ENCODE results near the gene ISG15. TPM values are rescaled to one million over a fixed set of nuclear protein-coding genes. Genes with fewer than 3 reads are reported as not detected.

Gene ISG15
- total RNA-seq, 2 experiments from 2014 or later: 94.5 to 102 TPM

GRCh38 chr1:1003618-1004419, 9.5 kb upstream of the ISG15 start:
- POLR2A ChIA-PET: interaction anchor here (0.7 to 1.6 kb wide), 2 partner anchors 10 to 51 kb away, joined by 3 read pairs; partner anchors contain the start of gene ISG15

GRCh38 chr1:1004420-1004779, 8.9 kb upstream of the ISG15 start:
- H3K27ac Mint-ChIP-seq: no peak overlapping the region
- no peak for ATAC-seq
- POLR2A ChIA-PET: interaction anchor here (1.6 kb wide), 1 partner anchor 9 kb away, joined by 3 read pairs; the partner anchor contains the start of gene ISG15
- DNase-seq: no peak
- peaks cover 34% of the 10 kb centered on the region for H3K27me3 Mint-ChIP-seq
- H3K4me3 Mint-ChIP-seq: no peak overlapping the region
- intact Hi-C loops (cut with micrococcal nuclease): no loop called here
- H3K9me3 Mint-ChIP-seq: peaks cover 2% of the 10 kb centered on the region
- peaks cover 15% of the 10 kb centered on the region for H3K4me1 Mint-ChIP-seq (ENCODE audit: low read depth)
- no peak for TF ChIP-seq CTCF (IDR thresholded peaks at IDR 0.05)
- CTCF ChIA-PET: interaction anchor here (1.4 to 5.0 kb wide), 3 partner anchors 11 to 118 kb away, joined by 3 to 37 read pairs (median 29); no protein-coding TSS in a partner anchor
- H3K36me3 Mint-ChIP-seq (ENCODE audit: low read depth): peaks cover 2% of the 10 kb centered on the region

More at GRCh38 chr1:1003618-1004419, 9.5 kb upstream of the ISG15 start:
- ATAC-seq (no peak), DNase-seq (no peak)
- peaks cover 2% of the 10 kb centered on the region for H3K36me3 Mint-ChIP-seq (ENCODE audit: low read depth)
- CTCF ChIA-PET: interaction anchor here (1.4 to 5.0 kb wide), 5 partner anchors 11 to 119 kb away, joined by 3 to 37 read pairs (median 22); no protein-coding TSS in a partner anchor
- no peak overlapping the region for H3K4me3 Mint-ChIP-seq
- no peak for TF ChIP-seq CTCF (IDR thresholded peaks at IDR 0.05)
- no peaks in the 10 kb centered on the region for H3K9me3 Mint-ChIP-seq
- no peak overlapping the region for H3K27ac Mint-ChIP-seq
- H3K4me1 Mint-ChIP-seq (ENCODE audit: low read depth): peaks cover 13% of the 10 kb centered on the region
- peaks cover 34% of the 10 kb centered on the region for H3K27me3 Mint-ChIP-seq
- intact Hi-C loops (cut with micrococcal nuclease): no loop called here

- CTCF ChIA-PET: interaction anchor here (4.2 to 5.0 kb wide), 2 partner anchors 12 to 21 kb away, joined by 29 to 37 read pairs; no protein-coding TSS in a partner anchor
- no peak overlapping the region for H3K4me3 Mint-ChIP-seq
- POLR2A ChIA-PET: interaction anchor here (0.6 to 1.6 kb wide), 3 partner anchors 9 kb away, joined by 3 read pairs; partner anchors contain the start of gene ISG15
- peaks cover 2% of the 10 kb centered on the region for H3K9me3 Mint-ChIP-seq
- ATAC-seq (peak; percentile 17), DNase-seq (peak; percentile 53)
- no peak overlapping the region for H3K27ac Mint-ChIP-seq
- no peak for TF ChIP-seq CTCF (IDR thresholded peaks at IDR 0.05)
- peaks cover 2% of the 10 kb centered on the region for H3K36me3 Mint-ChIP-seq (ENCODE audit: low read depth)
- H3K27me3 Mint-ChIP-seq: peaks cover 34% of the 10 kb centered on the region
- H3K4me1 Mint-ChIP-seq (ENCODE audit: low read depth): peaks cover 15% of the 10 kb centered on the region
- intact Hi-C loops (cut with micrococcal nuclease): no loop called here
These were observed 8.3 kb upstream of the ISG15 start for GRCh38 chr1:1004780-1005697.

- Mint-ChIP-seq H3K36me3 (ENCODE audit: low read depth) (no peaks in the 10 kb centered on the region), H3K27me3 (peaks cover 30% of the 10 kb centered on the region), H3K27ac (no peak overlapping the region), H3K4me1 (ENCODE audit: low read depth) (peaks cover 11% of the 10 kb centered on the region), H3K4me3 (no peak overlapping the region), H3K9me3 (peaks cover 2% of the 10 kb centered on the region)
- DNase-seq (no peak), ATAC-seq (no peak)
- ChIA-PET CTCF (interaction anchor here (1.4 to 5.0 kb wide), 2 partner anchors 21 to 22 kb away, joined by 5 to 37 read pairs; no protein-coding TSS in a partner anchor), POLR2A (interaction anchor here (0.6 to 1.2 kb wide), 3 partner anchors 8 to 58 kb away, joined by 3 read pairs; no protein-coding TSS in a partner anchor)
- no peak for TF ChIP-seq CTCF (IDR thresholded peaks at IDR 0.05)
- intact Hi-C loops (cut with micrococcal nuclease): no loop called here
These were observed 7.5 kb upstream of the ISG15 start for GRCh38 chr1:1005774-1006304.
